ENCODE results near the gene TMEM198. TPM values are rescaled to one million over a fixed set of nuclear protein-coding genes. Genes with fewer than 3 reads are reported as not detected.

Gene TMEM198
- total and polyA plus RNA-seq, 2 of the 4 experiments (the other 2 are of a cell fraction): 0.18 to 2.2 TPM

GRCh38 chr2:219542931-219543595 is 765 bp upstream of the TMEM198 start:
- Histone ChIP-seq H3K36me3 (ENCODE audit: control insufficient read depth, insufficient read depth, low read length) (peaks cover 26% of the 10 kb centered on the region), H3K4me2 (ENCODE audit: low read depth, low read length) (peak overlapping the region; percentile 76), H2AFZ (replicated peaks; ENCODE audit: low read length, poor library complexity) (peak overlapping the region; percentile 97), H2BK15ac (ENCODE audit: low read depth, low read length) (no peak overlapping the region), H3K9ac (ENCODE audit: low read depth, low read length) (peak overlapping the region; percentile 81), H4K5ac (ENCODE audit: low read depth, low read length) (no peak overlapping the region), H3K14ac (replicated peaks; ENCODE audit: low read depth, low read length) (peak overlapping the region; percentile 76), H2BK20ac (ENCODE audit: low read depth, low read length) (no peak overlapping the region), H2BK120ac (ENCODE audit: low read depth, low read length) (0 out of 2 replicates have a peak overlapping the region, but pooled peaks have one; percentile 19), H4K20me1 (ENCODE audit: insufficient read depth, low read length) (peaks cover 28% of the 10 kb centered on the region), H3K18ac (ENCODE audit: low read depth, low read length) (no peak overlapping the region), H4K8ac (ENCODE audit: low read depth in 2 of 2, low read length in 2 of 2) (peak overlapping the region; percentile 22 to 56; a peak in 2 of 4 replicates), H4K91ac (ENCODE audit: insufficient read depth, low read depth, low read length) (no peak overlapping the region), H3K4me1 (ENCODE audit: control insufficient read depth, insufficient read depth, low read length) (peaks cover 19% of the 10 kb centered on the region), H3K23ac (ENCODE audit: low read depth, low read length) (peak overlapping the region; percentile 59), H2AK9ac (replicated peaks; ENCODE audit: low read depth, low read length, poor library complexity) (peak overlapping the region; percentile 91), H3K9me1 (ENCODE audit: insufficient read depth, low read length) (peaks cover 2% of the 10 kb centered on the region; the same call in 1 of the 2 replicates), H3K9me3 (ENCODE audit: control insufficient read depth, insufficient read depth, low read length) (no peaks in the 10 kb centered on the region), H3K27ac (ENCODE audit: insufficient read depth, low read length) (peak overlapping the region; percentile 48), H3K27me3 (ENCODE audit: control insufficient read depth, insufficient read depth, low read length) (no peaks in the 10 kb centered on the region), H2BK5ac (ENCODE audit: low read depth, low read length, poor library complexity, severe bottlenecking) (peak overlapping the region; percentile 73), H3K4ac (ENCODE audit: low read depth, low read length) (peak overlapping the region; percentile 35; the same call in 1 of the 2 replicates), H2AK5ac (ENCODE audit: low read depth, low read length) (peak overlapping the region; percentile 43; the same call in 1 of the 2 replicates), H3K56ac (ENCODE audit: extremely low read depth, insufficient read depth, low read length) (no peak overlapping the region), H3K79me1 (ENCODE audit: low read depth in 1 of 2, low read length in 2 of 2) (peaks cover 6 to 36% of the 10 kb centered on the region in 2 experiments; a peak in 3 of 4 replicates), H3K4me3 (ENCODE audit: insufficient read depth, low read depth, low read length) (peak overlapping the region; percentile 86)
- dilution Hi-C loops (cut with HindIII; ENCODE audit: low sequenced_read_pairs, unreplicated experiment): no loop called here
- no TSS peak for BruUV-seq (replicated peaks)
- 1% methylated on average over 53 of the region's 66 CpGs; no CpG with 5 or more reads in 1 of the 2 experiments for WGBS, 2 experiments (ENCODE audit: extremely low coverage in 2 of 2, insufficient read length in 1 of 2)
- ChIA-PET CTCF (interaction anchor here (1.3 kb wide), 1 partner anchor 17 kb away, joined by 8 read pairs; no protein-coding TSS in a partner anchor), POLR2A (ENCODE audit: unreplicated experiment) (no interaction called here)
- DNase-seq (peak; percentile 16), ATAC-seq (ENCODE audit: low read depth) (peak; percentile 41)
- TF ChIP-seq SMC3 (IDR thresholded peaks at IDR 0.05; ENCODE audit: low read depth, low read length) (no peak), MAZ (IDR thresholded peaks at IDR 0.05; ENCODE audit: borderline replicate concordance, low read depth, low read length) (no peak), MXI1 (IDR thresholded peaks at IDR 0.05; ENCODE audit: borderline replicate concordance, low read depth, low read length) (no peak), MAFK (IDR thresholded peaks at IDR 0.05; ENCODE audit: low read depth, low read length) (no peak), RAD21 (IDR thresholded peaks at IDR 0.05; ENCODE audit: low read length) (no peak)
- intact Hi-C loops (cut with micrococcal nuclease): loop anchor here (2.0 kb wide), 1 partner anchor 54 kb away; the partner anchor contains the start of gene STK11IP
- in situ Hi-C loops (cut with MboI; ENCODE audit: low sequenced_read_pairs): no loop called here

Measured in IMR-90 (cell line).